Ammon's horn (tissue), 1 donor: ENCODE results near the gene CDK19.
A peak's percentile ranks its signal among the peaks of the same experiment; 100 is the strongest.
"Not testable (repeated sequence)": the region's sequence is repeated elsewhere in the genome, so short reads cannot be mapped to it uniquely, and the experiment has no call there.

Experiments
- DNase-seq: peaks from one replicate; pipeline ENCODE4 v3.0.0-alpha.2; 2016; ENCODE audit warnings: low spot score

The CDK19 gene

GRCh38 chr6:110813338-110814101 lies 1.7 kb downstream of the CDK19 start:
- DNase-seq = peak; percentile 27

- DNase-seq = no peak
These were observed 2.5 kb downstream of the CDK19 start for GRCh38 chr6:110812719-110813118.

- no peak for DNase-seq
These were observed 4.2 kb downstream of the CDK19 start for GRCh38 chr6:110810896-110811586.

GRCh38 chr6:110809792-110810191 lies 5.5 kb downstream of the CDK19 start:
- no peak for DNase-seq

GRCh38 chr6:110802175-110802574 lies 13.1 kb downstream of the CDK19 start:
- not testable (repeated sequence) for DNase-seq

- DNase-seq = no peak
These were observed 14.5 kb downstream of the CDK19 start for GRCh38 chr6:110800839-110801196.

GRCh38 chr6:110800196-110800838 lies 15.0 kb downstream of the CDK19 start:
- DNase-seq = peak; percentile 25

- no peak for DNase-seq
These were observed 15.6 kb downstream of the CDK19 start for GRCh38 chr6:110799655-110800054.

GRCh38 chr6:110799189-110799588 lies 16.1 kb downstream of the CDK19 start:
- DNase-seq = peak; percentile 16

- DNase-seq = no peak
These were observed 20.0 kb downstream of the CDK19 start for GRCh38 chr6:110795271-110795670.

GRCh38 chr6:110786696-110787095 lies 28.6 kb downstream of the CDK19 start:
- no peak for DNase-seq

- DNase-seq = no peak
These were observed 29.0 kb downstream of the CDK19 start for GRCh38 chr6:110786271-110786670.

- DNase-seq = no peak
These were observed 30.7 kb downstream of the CDK19 start for GRCh38 chr6:110784610-110784979.

- no peak for DNase-seq
These were observed 33.6 kb downstream of the CDK19 start for GRCh38 chr6:110781522-110782214.

GRCh38 chr6:110778333-110778732 lies 36.9 kb downstream of the CDK19 start:
- DNase-seq = no peak

- no peak for DNase-seq
These were observed 37.6 kb downstream of the CDK19 start for GRCh38 chr6:110777636-110778035.

GRCh38 chr6:110776413-110776812 lies 38.9 kb downstream of the CDK19 start:
- no peak for DNase-seq

- DNase-seq = no peak
These were observed 45.3 kb downstream of the CDK19 start for GRCh38 chr6:110769923-110770322.

GRCh38 chr6:110768057-110768456 lies 47.2 kb downstream of the CDK19 start:
- no peak for DNase-seq

- DNase-seq = no peak
These were observed 53.9 kb downstream of the CDK19 start for GRCh38 chr6:110761371-110761770.

- no peak for DNase-seq
These were observed 54.7 kb downstream of the CDK19 start for GRCh38 chr6:110760589-110760988.

- not testable (repeated sequence) for DNase-seq
These were observed 55.2 kb downstream of the CDK19 start for GRCh38 chr6:110760098-110760497.

GRCh38 chr6:110757926-110758325 lies 57.3 kb downstream of the CDK19 start:
- no peak for DNase-seq
